ENCODE measurements around the gene SLC49A3. TPM values are rescaled to one million over a fixed set of nuclear protein-coding genes. Genes with fewer than 3 reads are reported as not detected.
"Not testable (repeated sequence)": the region's sequence is repeated elsewhere in the genome, so short reads cannot be mapped to it uniquely, and the experiment has no call there.

Gene SLC49A3
- total and polyA plus RNA-seq, 2 experiments from 2014 or later, result 12.2 to 12.8 TPM

DNA sequence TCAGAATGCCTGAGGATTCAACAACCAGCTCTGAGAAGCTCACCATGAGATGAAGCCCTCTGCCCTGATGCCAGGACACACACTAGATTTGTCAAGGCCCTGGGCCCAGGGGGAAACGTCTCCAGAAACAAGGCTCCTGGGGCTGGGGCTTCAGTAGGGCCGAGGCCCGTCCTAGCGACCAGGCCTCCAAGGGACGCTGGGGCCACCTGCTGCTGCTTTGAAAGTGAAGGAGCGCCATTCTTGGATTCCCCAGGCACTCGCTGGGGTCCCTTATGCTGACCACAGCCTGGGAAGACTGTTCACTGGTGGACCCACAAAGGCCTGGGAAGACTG is 39.7 kb downstream of the SLC49A3 start:
- 92% methylated on average over 7 of the region's 7 CpGs for WGBS (ENCODE audit: low lambda C conversion rate, missing lambda C conversion rate)

DNA sequence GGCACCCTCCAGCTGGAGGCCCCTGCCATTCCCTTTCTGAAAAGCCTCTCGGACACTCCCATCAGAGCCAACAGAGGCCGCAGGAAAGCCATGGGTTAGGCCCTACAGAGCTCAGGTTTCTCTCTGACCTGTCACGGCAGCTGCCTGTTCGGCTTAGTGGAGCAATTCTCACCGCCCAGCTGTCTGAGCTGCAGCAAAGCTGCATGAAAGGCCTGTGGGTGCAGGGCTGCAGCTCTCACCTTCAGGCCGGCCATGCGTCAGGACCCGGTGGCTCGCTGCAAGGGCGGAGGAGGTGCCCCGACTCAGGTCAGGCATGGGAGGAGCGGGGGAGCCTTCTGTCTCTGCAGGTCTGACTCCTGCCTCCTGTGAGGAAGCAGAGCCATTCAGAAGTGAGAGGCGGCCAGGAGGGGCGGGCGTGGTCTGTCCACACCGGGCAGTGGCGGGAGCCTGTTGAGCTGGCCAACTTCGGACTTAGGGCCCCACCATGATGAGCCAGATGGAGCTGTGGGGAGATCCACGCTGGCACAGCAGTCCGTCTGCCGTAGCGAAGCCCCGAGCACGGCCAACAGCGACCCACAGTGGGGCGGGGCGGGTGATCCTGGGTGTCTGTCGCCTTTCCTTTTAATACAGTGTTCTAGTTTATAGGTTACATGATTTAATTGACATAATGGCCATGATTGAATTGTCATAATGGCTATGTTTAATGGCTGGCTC is 40.2 kb downstream of the SLC49A3 start:
- DNase-seq (ENCODE audit: low spot score), result no peak
- H3K4me3 ChIP-seq, result no peak overlapping the region
- no peaks in the 10 kb centered on the region for H4K20me1 ChIP-seq (ENCODE audit: insufficient read depth, poor library complexity, severe bottlenecking)
- TF ChIP-seq, protein P1, sequence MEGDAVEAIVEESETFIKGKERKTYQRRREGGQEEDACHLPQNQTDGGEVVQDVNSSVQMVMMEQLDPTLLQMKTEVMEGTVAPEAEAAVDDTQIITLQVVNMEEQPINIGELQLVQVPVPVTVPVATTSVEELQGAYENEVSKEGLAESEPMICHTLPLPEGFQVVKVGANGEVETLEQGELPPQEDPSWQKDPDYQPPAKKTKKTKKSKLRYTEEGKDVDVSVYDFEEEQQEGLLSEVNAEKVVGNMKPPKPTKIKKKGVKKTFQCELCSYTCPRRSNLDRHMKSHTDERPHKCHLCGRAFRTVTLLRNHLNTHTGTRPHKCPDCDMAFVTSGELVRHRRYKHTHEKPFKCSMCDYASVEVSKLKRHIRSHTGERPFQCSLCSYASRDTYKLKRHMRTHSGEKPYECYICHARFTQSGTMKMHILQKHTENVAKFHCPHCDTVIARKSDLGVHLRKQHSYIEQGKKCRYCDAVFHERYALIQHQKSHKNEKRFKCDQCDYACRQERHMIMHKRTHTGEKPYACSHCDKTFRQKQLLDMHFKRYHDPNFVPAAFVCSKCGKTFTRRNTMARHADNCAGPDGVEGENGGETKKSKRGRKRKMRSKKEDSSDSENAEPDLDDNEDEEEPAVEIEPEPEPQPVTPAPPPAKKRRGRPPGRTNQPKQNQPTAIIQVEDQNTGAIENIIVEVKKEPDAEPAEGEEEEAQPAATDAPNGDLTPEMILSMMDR (IDR thresholded peaks at IDR 0.05; ENCODE audit: poor library complexity), result no peak
- no peak for TF ChIP-seq EZH2 (IDR thresholded peaks at IDR 0.05; ENCODE audit: borderline replicate concordance)
- TF ChIP-seq EZH2phosphoT487 (IDR thresholded peaks at IDR 0.05; ENCODE audit: low read depth, severe bottlenecking, unreplicated experiment), result no peak
- no peaks in the 10 kb centered on the region for H3K4me1 ChIP-seq (ENCODE audit: insufficient read depth)
- H2AFZ ChIP-seq, result no peak overlapping the region
- WGBS (ENCODE audit: low lambda C conversion rate, missing lambda C conversion rate), result 67% methylated on average over 28 of the region's 28 CpGs
- no peaks in the 10 kb centered on the region for H3K79me2 ChIP-seq
- H3K27ac ChIP-seq, result no peak overlapping the region
- no peaks in the 10 kb centered on the region for H3K36me3 ChIP-seq (replicated peaks; ENCODE audit: insufficient read depth, low read depth)
- no peaks in the 10 kb centered on the region for H3K9me2 ChIP-seq (replicated peaks; ENCODE audit: insufficient read depth)
- no peaks in the 10 kb centered on the region for H3K27me3 ChIP-seq
- no peak overlapping the region for H3K4me2 ChIP-seq
- H3K9me3 ChIP-seq (ENCODE audit: low read depth), result no peaks in the 10 kb centered on the region

More for the DNA sequence above, 39.7 kb downstream of the SLC49A3 start:
- H3K4me2 ChIP-seq, result no peak overlapping the region
- H3K4me3 ChIP-seq, result no peak overlapping the region
- no peaks in the 10 kb centered on the region for H3K9me3 ChIP-seq (ENCODE audit: low read depth)
- H3K36me3 ChIP-seq (replicated peaks; ENCODE audit: insufficient read depth, low read depth), result no peaks in the 10 kb centered on the region
- H3K4me1 ChIP-seq (ENCODE audit: insufficient read depth), result no peaks in the 10 kb centered on the region
- TF ChIP-seq EZH2phosphoT487 (IDR thresholded peaks at IDR 0.05; ENCODE audit: low read depth, severe bottlenecking, unreplicated experiment), result no peak
- no peak for TF ChIP-seq EZH2 (IDR thresholded peaks at IDR 0.05; ENCODE audit: borderline replicate concordance)
- TF ChIP-seq, protein P1 (IDR thresholded peaks at IDR 0.05; ENCODE audit: poor library complexity), result no peak
- H3K27me3 ChIP-seq, result no peaks in the 10 kb centered on the region
- no peaks in the 10 kb centered on the region for H3K9me2 ChIP-seq (replicated peaks; ENCODE audit: insufficient read depth)
- H3K27ac ChIP-seq, result no peak overlapping the region
- no peak for DNase-seq (ENCODE audit: low spot score)
- H2AFZ ChIP-seq, result no peak overlapping the region
- H4K20me1 ChIP-seq (ENCODE audit: insufficient read depth, poor library complexity, severe bottlenecking), result no peaks in the 10 kb centered on the region
- no peaks in the 10 kb centered on the region for H3K79me2 ChIP-seq

DNA sequence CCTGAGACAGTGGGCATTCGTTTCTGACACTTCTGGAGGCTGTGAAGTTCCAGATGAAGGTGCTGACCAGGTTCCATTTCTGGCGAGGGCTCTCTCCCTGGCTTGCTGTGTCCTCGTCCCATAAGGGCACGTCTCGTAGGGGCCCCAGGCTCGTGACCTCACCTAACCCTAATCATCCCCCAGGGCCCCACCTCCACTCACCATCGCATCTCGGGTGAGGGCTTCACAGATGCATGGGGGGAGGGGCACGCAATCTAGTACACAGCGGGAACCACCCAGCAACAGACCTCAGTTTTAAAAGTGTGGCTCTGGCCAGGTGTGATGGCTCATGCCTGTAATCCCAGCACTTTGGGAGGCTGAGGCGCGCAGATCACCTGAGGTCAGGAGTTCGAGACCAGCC is 41.5 kb downstream of the SLC49A3 start:
- Histone ChIP-seq H3K27me3 (no peaks in the 10 kb centered on the region), H3K9me2 (replicated peaks; ENCODE audit: insufficient read depth) (no peaks in the 10 kb centered on the region), H3K27ac (no peak overlapping the region), H3K79me2 (no peaks in the 10 kb centered on the region), H3K36me3 (replicated peaks; ENCODE audit: insufficient read depth, low read depth) (no peaks in the 10 kb centered on the region), H4K20me1 (ENCODE audit: insufficient read depth, poor library complexity, severe bottlenecking) (no peaks in the 10 kb centered on the region), H3K4me1 (ENCODE audit: insufficient read depth) (no peaks in the 10 kb centered on the region), H3K4me3 (no peak overlapping the region), H2AFZ (no peak overlapping the region), H3K4me2 (no peak overlapping the region), H3K9me3 (ENCODE audit: low read depth) (no peaks in the 10 kb centered on the region)
- 74% methylated on average over 13 of the region's 13 CpGs for WGBS (ENCODE audit: low lambda C conversion rate, missing lambda C conversion rate)
- no peak for TF ChIP-seq EZH2phosphoT487 (IDR thresholded peaks at IDR 0.05; ENCODE audit: low read depth, severe bottlenecking, unreplicated experiment)
- DNase-seq (ENCODE audit: low spot score), result no peak

DNA sequence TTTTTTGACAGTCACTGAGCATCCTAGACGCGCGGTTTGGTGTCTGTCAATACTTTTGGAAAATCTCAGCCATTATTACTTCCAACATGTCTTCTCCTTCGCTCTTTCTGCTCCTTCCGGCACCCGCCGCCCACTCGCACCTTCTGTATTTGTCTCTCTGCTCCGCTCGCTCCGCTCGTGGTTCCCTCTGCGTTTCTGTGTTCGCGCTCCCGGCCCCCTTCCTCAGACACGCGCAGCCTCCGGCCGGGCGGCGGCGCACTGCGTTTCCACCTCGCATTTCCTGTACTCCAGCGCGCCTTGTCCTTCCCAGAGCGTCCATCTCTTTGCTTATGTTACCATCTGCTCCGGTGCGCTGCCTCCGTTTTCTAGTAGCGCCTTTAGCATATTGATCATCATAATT is 42.5 kb downstream of the SLC49A3 start:
- Histone ChIP-seq H4K20me1 (ENCODE audit: insufficient read depth, poor library complexity, severe bottlenecking) (no peaks in the 10 kb centered on the region), H3K9me3 (ENCODE audit: low read depth) (no peaks in the 10 kb centered on the region), H3K4me3 (no peak overlapping the region), H3K27ac (no peak overlapping the region), H3K4me1 (ENCODE audit: insufficient read depth) (no peaks in the 10 kb centered on the region), H2AFZ (no peak overlapping the region), H3K9me2 (replicated peaks; ENCODE audit: insufficient read depth) (no peaks in the 10 kb centered on the region), H3K27me3 (no peaks in the 10 kb centered on the region), H3K79me2 (no peaks in the 10 kb centered on the region), H3K4me2 (no peak overlapping the region), H3K36me3 (replicated peaks; ENCODE audit: insufficient read depth, low read depth) (no peaks in the 10 kb centered on the region)
- TF ChIP-seq EZH2 (IDR thresholded peaks at IDR 0.05; ENCODE audit: borderline replicate concordance) (no peak), EZH2phosphoT487 (IDR thresholded peaks at IDR 0.05; ENCODE audit: low read depth, severe bottlenecking, unreplicated experiment) (no peak)
- TF ChIP-seq, protein P1 (IDR thresholded peaks at IDR 0.05; ENCODE audit: poor library complexity), result no peak
- no peak for DNase-seq (ENCODE audit: low spot score)
- 98% methylated on average over 31 of the region's 32 CpGs for WGBS (ENCODE audit: low lambda C conversion rate, missing lambda C conversion rate)

DNA sequence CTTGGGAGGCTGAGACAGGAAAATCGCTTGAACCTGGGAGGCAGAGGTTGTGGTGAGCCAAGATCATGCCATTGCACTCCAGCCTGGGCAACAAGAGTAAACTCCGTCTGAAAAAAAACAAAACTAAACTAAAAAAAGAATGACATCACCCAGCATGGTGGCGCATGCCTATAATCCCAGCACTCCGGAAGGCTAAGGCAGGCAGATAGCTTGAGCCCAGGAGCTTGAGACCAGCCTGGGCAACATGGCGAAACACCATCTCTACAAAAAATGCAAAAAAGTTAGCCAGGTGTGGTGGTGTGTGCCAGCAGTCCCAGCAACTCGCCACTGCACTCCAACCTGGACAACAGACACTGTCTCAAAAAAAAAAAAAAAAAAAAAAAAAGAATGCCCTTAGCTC is 46.6 kb downstream of the SLC49A3 start:
- not testable (repeated sequence) for H3K9me3 ChIP-seq (ENCODE audit: low read depth); H4K20me1 ChIP-seq (ENCODE audit: insufficient read depth, poor library complexity, severe bottlenecking); H3K9me2 ChIP-seq (replicated peaks; ENCODE audit: insufficient read depth); H3K27ac ChIP-seq; H3K4me1 ChIP-seq (ENCODE audit: insufficient read depth); H3K27me3 ChIP-seq; H3K36me3 ChIP-seq (replicated peaks; ENCODE audit: insufficient read depth, low read depth); H3K4me3 ChIP-seq; DNase-seq (ENCODE audit: low spot score); H3K79me2 ChIP-seq; H3K4me2 ChIP-seq; H2AFZ ChIP-seq
- WGBS (ENCODE audit: low lambda C conversion rate, missing lambda C conversion rate), result 87% methylated on average over 6 of the region's 6 CpGs
